Activated CD4-positive, CD25-positive, alpha-beta regulatory T cell treated with anti-CD3 and anti-CD28 coated beads, Interleukin-2, amount 50 U/mL, for 72 hours (primary cell): ENCODE data around the gene PDZD2.

Source experiments
- DNase-seq: peaks from one replicate; pipeline ENCODE4 v3.0.0; 2021

The PDZD2 gene

DNA sequence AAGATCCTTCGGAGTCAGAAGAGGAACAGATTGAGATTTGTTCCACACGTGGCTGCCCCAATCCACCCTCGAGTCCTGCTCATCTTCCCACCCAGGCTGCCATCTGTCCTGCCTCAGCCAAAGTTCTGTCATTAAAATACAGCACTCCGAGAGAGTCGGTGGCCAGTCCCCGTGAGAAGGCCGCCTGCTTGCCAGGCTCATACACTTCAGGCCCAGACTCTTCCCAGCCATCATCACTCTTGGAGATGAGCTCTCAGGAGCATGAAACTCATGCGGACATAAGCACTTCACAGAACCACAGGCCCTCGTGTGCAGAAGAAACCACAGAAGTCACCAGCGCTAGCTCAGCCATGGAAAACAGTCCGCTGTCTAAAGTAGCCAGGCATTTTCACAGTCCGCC is 449.3 kb downstream of the PDZD2 start:
- DNase-seq = no peak

DNA sequence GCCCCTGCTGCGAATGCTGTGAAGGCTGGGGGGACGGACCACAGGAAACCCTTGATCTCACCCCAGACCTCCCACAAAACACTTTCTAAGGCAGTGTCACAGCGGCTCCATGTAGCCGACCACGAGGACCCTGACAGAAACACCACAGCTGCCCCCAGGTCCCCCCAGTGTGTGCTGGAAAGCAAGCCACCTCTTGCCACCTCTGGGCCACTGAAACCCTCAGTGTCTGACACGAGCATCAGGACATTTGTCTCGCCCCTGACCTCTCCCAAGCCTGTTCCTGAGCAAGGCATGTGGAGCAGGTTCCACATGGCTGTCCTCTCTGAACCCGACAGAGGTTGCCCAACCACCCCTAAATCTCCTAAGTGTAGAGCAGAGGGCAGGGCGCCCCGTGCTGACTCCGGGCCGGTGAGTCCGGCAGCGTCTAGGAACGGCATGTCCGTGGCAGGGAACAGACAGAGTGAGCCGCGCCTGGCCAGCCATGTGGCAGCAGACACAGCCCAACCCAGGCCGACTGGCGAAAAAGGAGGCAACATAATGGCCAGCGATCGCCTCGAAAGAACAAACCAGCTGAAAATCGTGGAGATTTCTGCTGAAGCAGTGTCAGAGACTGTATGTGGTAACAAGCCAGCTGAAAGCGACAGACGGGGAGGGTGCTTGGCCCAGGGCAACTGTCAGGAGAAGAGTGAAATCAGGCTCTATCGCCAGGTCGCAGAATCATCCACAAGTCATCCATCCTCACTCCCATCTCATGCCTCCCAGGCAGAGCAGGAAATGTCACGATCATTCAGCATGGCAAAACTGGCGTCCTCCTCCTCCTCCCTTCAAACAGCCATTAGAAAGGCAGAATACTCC is 450.4 kb downstream of the PDZD2 start:
- DNase-seq = no peak

DNA sequence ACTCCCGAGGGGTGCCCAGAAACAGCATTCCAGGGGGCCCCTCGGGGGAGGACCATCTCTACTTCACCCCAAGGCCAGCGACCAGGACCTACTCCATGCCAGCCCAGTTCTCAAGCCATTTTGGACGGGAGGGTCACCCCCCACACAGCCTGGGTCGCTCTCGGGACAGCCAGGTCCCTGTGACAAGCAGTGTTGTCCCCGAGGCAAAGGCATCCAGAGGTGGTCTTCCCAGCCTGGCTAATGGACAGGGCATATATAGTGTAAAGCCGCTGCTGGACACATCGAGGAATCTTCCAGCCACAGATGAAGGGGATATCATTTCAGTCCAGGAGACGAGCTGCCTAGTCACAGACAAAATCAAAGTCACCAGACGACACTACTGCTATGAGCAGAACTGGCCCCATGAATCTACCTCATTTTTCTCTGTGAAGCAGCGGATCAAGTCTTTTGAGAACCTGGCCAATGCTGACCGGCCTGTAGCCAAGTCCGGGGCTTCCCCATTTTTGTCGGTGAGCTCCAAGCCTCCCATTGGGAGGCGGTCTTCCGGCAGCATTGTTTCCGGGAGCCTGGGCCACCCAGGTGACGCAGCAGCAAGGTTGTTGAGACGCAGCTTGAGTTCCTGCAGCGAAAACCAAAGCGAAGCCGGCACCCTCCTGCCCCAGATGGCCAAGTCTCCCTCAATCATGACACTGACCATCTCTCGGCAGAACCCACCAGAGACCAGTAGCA is 451.3 kb downstream of the PDZD2 start:
- DNase-seq = no peak

DNA sequence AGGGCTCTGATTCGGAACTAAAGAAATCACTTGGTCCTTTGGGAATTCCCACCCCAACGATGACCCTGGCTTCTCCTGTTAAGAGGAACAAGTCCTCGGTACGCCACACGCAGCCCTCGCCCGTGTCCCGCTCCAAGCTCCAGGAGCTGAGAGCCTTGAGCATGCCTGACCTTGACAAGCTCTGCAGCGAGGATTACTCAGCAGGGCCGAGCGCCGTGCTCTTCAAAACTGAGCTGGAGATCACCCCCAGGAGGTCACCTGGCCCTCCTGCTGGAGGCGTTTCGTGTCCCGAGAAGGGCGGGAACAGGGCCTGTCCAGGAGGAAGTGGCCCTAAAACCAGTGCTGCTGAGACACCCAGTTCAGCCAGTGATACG is 451.8 kb downstream of the PDZD2 start:
- DNase-seq = no peak

DNA sequence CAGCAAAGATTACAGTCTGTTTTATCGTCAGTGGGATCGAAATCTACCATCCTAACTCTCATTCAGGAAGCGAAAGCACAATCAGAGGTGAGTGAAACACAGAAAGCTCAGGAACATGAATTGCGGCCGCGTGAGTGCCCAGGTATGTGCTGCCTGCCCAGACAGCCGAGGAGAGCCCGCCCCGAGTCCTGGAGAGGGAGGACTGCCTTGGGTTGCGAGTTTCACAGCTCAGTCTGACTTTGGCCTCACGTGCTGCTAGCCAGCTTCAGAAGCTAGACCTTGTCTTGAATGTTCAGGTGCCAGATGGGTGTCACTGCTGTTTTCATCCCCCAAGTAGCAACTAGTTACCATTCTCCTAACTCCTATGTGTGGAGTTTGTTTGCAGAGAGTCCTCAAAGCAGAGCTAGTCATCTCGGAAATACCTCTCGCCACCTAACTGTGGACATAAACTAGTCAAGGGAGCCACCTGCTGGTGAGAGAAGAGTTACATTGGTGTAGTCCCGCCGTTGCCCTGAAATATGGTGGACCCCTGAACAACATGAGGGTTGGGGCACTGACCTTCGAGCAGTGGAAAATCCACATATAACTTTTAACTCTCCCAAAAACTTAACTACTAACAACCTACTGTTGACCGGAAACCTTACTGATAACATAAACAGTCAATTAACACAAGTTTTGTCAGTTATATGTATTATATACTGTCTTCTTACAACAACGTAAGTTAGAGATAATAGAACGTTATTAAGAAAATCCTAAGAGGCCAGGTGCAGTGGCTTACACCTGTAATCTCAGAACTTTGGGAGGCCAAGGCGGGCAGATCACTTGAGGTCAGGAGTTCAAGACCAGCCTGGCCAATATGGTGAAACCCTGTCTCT is 454.2 kb downstream of the PDZD2 start:
- peak; percentile 42 for DNase-seq

DNA sequence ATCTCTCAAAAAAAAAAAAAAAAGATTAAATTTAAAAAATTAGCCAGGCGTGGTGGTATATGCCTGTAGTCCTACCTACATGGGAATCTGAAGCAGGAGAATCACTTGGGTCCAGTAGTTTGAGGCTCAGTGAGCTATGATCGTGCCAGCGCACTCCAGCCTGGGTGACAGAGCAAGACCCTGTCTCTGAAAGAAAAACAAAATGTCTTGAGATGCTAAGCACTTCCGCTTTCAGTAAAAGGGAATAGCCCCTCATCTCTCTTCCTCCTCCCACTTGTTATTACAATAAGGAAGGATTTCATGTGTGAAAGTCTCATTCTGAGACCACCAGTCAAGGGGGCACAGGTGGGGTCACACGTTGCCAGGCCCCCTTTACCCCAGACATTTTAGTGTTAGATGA is 455.8 kb downstream of the PDZD2 start:
- DNase-seq = no peak

DNA sequence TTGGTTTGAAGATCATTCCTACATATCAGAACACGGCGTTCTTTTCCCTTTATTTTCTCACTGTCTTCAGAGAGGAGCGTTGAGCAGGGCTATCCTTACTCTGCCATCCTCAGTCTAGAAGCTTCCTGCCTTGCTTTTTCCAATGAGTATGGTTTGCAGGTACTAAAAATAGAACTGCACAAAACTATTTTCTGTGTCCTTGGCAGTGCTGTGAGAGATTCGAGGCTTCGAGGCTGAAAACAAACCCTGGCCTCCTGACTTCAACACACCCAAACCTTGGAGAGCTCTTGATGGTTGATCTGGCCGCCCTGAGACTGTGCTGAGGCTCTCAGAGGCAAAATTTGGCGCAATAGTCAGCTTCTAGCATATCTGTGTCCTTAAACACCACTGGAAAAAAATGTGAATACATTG is 456.3 kb downstream of the PDZD2 start:
- DNase-seq = no peak

DNA sequence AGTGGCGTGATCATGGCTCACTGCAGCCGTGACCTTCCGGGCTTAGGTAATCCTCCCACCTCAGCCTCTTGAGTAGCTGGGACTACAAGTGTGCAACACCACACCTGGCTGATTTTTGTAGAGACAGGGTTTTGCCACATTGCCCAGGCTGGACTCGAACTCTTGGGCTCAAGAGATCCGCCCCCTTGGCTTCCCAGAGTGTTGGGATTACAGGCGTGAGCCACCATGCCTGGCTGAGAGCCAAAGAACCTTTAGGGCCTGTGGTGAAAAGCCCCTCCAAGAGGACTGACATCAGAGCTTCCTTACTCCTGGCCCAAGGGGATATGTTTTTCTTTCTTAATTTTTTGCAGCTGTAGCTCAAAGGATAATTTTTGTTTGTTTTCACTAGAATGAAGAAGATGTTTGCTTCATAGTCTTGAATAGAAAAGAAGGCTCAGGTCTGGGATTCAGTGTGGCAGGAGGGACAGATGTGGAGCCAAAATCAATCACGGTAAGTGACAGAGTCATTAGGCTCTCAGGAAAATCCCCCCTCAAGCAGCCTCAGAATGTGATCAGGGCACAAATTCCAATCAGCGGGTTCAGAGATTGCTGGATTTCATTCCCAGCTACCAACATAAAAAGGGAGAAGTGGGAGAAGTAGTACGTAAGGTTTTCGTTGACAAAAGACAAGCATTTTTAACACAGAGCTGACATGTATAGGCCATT is 458.1 kb downstream of the PDZD2 start:
- DNase-seq = no peak

DNA sequence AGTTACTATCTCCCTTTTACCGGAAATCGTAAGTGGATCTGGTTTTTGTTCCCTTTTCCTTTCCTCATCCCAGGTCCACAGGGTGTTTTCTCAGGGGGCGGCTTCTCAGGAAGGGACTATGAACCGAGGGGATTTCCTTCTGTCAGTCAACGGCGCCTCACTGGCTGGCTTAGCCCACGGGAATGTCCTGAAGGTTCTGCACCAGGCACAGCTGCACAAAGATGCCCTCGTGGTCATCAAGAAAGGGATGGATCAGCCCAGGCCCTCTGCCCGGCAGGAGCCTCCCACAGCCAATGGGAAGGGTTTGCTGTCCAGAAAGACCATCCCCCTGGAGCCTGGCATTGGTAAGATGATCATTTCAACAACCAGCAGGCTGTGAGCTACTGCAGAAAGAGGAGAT is 459.4 kb downstream of the PDZD2 start:
- DNase-seq = no peak

DNA sequence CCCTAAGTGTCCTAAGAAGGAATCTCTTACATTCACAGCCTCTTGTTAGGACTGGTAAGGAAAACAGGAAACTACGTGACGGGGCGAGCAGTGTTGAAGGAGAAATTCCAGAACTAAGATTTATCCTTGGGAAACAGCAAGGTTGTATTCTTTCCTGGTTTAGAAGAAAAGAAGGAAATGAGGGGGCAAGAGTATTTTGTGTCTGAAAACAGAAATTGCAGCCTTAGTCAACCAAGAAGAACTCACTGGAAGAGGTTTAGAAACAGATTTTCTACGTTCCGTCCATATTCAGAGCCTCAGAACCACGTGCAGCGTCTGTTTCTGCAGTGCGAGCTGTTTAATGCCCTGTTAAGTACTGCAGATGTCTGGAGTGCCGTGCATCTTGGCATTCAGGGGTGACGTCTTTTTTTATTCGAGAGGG is 460.0 kb downstream of the PDZD2 start:
- no peak for DNase-seq

DNA sequence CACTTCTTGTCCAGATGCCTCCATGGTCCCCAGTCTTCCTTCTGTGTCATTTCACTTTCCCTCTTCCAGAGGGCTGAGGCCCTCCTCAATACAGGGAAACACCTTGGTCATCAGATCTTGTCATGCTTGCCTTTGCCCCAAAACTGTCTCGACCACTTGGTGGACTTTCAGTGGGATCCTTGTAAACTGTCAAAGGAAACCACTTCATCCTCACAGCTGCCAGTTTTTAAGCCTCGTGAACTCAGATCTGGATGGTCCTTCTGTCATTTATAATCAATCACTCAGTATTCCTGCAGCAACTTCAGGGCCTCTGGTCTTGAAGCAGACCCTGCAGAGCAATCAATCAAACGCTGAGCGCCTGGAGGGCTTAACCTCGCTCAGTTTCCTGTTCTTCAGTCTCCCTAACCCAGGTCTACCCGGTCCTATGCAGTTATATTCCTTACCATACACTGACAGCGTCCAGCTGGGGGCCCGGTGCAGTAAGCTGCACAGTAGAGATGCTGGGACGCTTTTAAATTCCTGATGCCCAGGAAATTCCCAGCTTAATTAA is 460.6 kb downstream of the PDZD2 start:
- no peak for DNase-seq

DNA sequence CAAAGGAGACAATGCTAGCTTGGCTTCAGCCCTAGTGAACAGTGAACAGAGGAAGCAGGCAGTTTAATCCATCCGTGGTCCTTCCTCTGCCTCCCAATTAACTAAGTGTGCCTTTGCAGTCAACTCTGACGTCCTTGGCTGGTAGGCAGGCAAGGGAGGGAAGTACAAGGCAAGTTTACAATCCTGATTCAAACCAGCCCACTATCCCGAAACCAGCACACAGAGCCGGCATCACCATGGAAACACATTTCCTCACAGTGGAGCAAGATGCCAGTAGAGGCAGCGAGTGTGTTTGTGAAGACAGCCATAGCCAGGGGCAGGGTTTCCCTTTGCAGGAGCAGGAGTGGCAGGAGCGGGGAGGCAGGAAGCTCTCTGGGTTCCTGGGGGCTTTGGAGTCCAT is 461.3 kb downstream of the PDZD2 start:
- no peak for DNase-seq

DNA sequence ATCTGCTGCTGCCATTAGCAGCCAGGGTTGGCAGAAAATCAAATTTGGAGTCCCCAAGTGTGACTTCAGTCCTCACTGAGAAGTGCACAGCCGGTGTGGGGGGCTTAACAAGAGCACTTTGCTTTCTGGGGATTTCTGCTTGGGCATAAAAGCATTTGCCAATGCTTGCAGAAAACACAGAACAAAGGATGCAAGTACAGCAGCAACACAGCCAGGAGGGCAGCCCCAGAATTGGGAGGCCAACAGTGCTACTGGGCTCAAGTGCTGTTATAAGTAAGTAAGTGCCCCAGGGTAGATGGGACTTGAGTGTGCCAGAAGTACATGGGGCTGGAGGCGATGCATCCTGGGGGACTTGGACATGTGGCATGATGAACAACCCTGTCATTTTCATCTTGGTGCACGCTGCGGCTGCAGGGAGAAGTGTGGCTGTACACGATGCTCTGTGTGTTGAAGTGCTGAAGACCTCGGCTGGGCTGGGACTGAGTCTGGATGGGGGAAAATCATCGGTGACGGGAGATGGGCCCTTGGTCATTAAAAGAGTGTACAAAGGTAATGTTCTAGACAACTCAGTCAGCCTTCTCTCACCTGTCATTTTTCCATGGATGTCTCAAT is 461.9 kb downstream of the PDZD2 start:
- DNase-seq = no peak

DNA sequence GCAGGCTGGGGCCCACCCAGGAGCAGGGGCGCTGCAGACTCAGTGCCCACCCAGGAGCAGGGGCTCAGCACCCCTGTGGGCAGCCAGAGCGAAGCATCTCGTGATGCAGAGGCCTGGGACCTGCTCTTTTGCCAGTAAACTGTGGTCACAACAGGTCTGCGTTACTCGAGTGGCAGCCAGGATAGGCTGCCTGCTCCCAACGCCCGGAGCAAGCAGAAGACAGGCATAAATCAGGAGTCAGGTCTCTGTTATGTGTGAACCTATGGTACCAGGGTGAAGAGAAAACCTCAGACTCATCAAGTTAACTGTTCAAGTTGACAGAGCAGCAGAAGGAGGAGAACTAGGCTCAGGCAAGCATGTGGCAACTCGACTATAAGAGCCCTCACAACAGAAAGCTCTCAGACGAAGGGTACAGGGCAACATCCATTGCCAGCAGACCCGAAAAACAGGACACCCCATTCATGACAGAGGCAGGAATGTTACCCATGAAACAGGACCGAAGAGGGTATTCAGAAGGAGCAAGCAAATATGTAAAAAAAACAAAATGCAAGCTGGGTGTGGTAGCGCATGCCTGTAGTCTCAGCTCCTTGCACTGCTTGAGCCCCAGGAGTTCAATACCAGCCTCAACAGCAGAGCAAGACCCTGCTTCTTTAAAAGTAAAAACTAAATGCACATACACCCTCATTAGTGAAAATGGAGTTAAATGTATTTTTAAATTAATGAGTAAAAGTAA is 463.5 kb downstream of the PDZD2 start:
- no peak for DNase-seq

DNA sequence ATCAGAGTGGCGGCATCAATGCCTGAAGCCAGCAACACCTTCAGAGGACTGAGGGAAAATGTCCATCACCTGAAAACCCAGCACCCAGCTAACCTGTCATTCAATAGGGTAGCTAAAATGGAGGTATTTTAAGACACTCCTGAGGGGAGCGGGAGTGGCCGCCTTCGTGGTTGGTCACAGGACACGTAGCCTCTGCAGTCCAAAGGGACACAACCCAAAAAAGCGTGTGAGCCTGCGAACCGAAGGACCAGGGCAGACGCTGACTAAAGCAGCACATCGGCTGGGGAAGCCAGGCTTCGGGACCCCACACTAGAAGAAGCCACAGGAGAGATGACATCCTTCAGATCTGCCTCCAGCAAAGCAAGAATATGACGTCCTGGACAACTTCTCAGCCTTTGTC is 464.6 kb downstream of the PDZD2 start:
- no peak for DNase-seq

DNA sequence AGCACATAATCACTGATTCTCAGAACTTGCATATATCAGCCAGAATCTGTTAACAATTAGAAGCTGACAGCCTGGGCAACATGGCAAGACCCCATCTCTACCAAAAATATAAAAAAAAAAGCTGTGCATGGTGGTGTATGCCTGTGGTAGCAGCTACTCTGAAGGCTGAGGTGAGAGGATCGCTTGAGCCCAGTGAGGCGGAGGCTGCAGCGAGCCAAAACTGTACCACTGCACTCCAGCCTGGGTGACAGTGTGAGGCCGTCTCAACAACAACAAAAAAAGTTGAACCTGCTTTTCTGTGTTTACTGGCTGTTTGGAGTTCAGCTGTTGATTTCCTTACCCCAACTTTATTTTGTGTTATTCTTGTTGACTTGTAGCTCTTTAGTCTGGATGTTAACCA is 468.4 kb downstream of the PDZD2 start:
- DNase-seq = no peak

DNA sequence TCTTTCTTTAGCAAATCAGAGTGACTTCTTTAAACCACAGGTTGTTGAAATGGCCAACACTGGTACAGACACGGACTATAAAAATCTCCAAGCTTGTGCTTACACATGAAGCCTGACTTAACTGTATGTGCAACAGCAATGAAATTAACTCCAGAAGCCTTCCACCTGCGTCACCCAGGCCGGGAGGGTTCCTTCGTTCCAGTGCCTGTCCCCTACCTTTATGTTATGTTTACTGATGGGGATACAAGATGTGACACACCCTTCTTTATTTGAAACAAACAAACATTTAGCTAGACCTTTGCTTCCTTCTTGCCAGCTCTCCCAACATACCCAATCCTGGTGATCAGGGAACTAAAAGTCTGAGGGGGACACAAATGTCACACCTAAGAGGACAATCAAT is 469.2 kb downstream of the PDZD2 start:
- no peak for DNase-seq

DNA sequence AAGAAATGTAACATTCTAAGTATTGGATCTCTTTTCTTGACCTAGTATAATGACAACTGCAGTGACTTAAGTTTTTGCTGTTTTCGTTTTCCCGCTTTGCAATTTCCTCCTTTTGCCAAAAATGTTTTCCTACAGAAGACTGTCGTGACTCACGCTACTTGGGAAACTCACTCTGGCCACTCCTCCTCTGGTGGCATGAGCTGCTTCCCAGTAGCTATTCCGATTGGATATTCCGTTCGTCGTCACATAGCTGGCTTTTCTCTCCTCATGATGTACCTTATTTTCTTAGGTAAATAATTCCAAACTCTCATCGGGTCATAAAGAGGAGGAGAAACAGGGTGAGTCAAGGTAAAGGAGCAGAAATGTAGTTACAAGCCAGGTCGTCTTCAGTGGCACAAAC is 470.3 kb downstream of the PDZD2 start:
- DNase-seq = no peak

DNA sequence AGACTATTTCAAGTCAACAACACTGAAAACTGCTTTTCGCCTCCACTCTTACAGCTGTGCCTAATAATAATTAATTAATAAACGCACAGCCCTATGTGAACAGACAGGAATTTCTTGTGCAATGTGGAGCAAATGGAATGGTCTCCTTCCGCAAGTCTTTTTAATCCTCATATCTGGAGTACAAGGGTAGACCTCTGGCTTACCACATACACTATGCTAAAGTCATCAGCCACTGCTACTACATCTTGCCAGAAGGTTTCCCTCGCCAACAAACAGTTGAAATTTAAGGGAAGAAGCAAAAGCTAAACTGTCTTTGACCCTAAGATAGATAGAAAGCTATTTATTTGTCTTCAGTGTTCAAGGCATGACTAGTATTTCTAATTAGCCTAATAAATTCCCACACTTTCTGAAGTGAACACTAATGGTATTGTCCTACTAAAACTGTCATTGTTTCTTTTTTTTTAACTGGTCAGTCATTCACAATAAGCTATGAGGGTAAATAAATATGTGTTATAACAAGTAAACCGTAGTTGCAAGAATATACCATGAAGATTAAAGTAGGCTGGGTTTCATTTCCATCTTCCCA is 471.3 kb downstream of the PDZD2 start:
- no peak for DNase-seq

DNA sequence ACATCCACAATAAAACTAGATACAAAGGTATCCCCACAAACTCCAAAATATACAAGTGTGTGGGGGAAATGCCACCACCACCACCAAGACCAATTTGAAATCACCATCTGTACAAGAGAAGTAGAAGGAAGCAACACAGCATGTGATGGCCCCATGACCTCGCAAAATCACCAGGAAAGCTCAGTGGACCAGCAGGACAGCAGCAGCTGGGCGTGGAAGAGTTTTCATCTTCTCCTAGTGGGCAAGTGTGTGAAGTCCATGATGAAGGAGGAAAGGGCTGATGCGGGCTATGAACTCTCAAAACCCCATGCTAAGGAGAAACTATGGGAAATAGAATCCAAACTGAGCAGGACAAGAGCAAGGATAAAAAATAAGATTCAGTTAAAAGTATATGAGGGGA is 477.1 kb downstream of the PDZD2 start:
- DNase-seq = no peak
